Tibial nerve (tissue), 4 donors: ENCODE results near the gene ANAPC5.

Source experiments
- CTCF ChIP-seq, 5 experiments: fragments of 200-600 bp in 3 of 5; fragments of 450-650 bp in 2 of 5; sonication (generic) in 3 of 5; IDR thresholded peaks; one replicate each; pipeline ENCODE4 v1.5.1; 2016 to 2019; ENCODE audit warnings: antibody characterized with exemption in 5 of 5, mild to moderate bottlenecking in 3 of 5, moderate library complexity in 2 of 5
- EP300 ChIP-seq, 2 donors: sonication (generic); formaldehyde crosslinking; IDR thresholded peaks; one replicate each; pipeline ENCODE4 v1.6.1; 2017; ENCODE audit warnings: antibody characterized with exemption in 2 of 2, mild to moderate bottlenecking in 1 of 2

- TF ChIP-seq CTCF (IDR thresholded peaks at IDR 0.05) (no peak), EP300 (IDR thresholded peaks at IDR 0.05) (no peak)
Observed at GRCh38 chr12:121264951-121265515, 87.2 kb downstream of the ANAPC5 start.
